ENCODE data around the gene CFAP107. TPM values are rescaled to one million over a fixed set of nuclear protein-coding genes. Genes with fewer than 3 reads are reported as not detected.
"Not testable (repeated sequence)": the region's sequence is repeated elsewhere in the genome, so short reads cannot be mapped to it uniquely, and the experiment has no call there.

Gene CFAP107
- polyA plus RNA-seq, 2 of the 4 experiments (the other 2 are of a cell fraction) = not detected

- no peak overlapping the region for H3K4me2 ChIP-seq
- H3K9me3 ChIP-seq = no peaks in the 10 kb centered on the region
- ChIA-PET CTCF (interaction anchor here (1.4 kb wide), 1 partner anchor 9 kb away, joined by 4 read pairs; no protein-coding TSS in a partner anchor), POLR2A (no interaction called here)
- H3K4me3 ChIP-seq = no peak overlapping the region
- no peaks in the 10 kb centered on the region for H3K4me1 ChIP-seq
- TF ChIP-seq TFCP2L1 (CRISPR knock-in tag; IDR thresholded peaks at IDR 0.05) (no peak), EP300 (IDR thresholded peaks at IDR 0.05) (no peak), FOSL2 (IDR thresholded peaks at IDR 0.05) (no peak), FOSL2 (CRISPR knock-in tag; IDR thresholded peaks at IDR 0.05) (no peak), ATOH8 (CRISPR knock-in tag; IDR thresholded peaks at IDR 0.05; ENCODE audit: low read depth) (no peak), TP53 (CRISPR knock-in tag; IDR thresholded peaks at IDR 0.05) (no peak), FOXS1 (CRISPR knock-in tag; IDR thresholded peaks at IDR 0.05) (no peak), HEYL (CRISPR knock-in tag; IDR thresholded peaks at IDR 0.05) (no peak), GATA3 (IDR thresholded peaks at IDR 0.05; ENCODE audit: borderline replicate concordance) (no peak)
- DNase-seq (ENCODE audit: low read depth in 1 of 2, low spot score in 1 of 2) (no peak), ATAC-seq (no peak), FAIRE-seq (no peak)
- no peak overlapping the region for H3K27ac ChIP-seq
- 42% methylated on average over 1 of the region's 1 CpG for WGBS (ENCODE audit: missing lambda C conversion rate)
These were observed 33.9 kb upstream of the CFAP107 start for GRCh38 chr1:12712076-12712475.

- CTCF ChIA-PET = no interaction called here
- 33% methylated on average over 7 of the region's 8 CpGs for WGBS (ENCODE audit: missing lambda C conversion rate)
- ATAC-seq (no peak), FAIRE-seq (no peak), DNase-seq (ENCODE audit: low read depth in 1 of 2, low spot score in 1 of 2) (no peak)
- POLR2A ChIA-PET = no interaction called here
- Histone ChIP-seq H3K4me3 (no peak overlapping the region), H3K27ac (no peak overlapping the region), H3K4me1 (no peaks in the 10 kb centered on the region), H3K4me2 (no peak overlapping the region), H3K9me3 (no peaks in the 10 kb centered on the region)
- TF ChIP-seq HOXB5 (CRISPR knock-in tag; IDR thresholded peaks at IDR 0.05) (no peak), JUN (IDR thresholded peaks at IDR 0.05) (no peak), HEYL (CRISPR knock-in tag; IDR thresholded peaks at IDR 0.05) (no peak), HOXA7 (CRISPR knock-in tag; IDR thresholded peaks at IDR 0.05) (no peak), PHF8 (IDR thresholded peaks at IDR 0.05; ENCODE audit: borderline replicate concordance, low read depth) (no peak), HES2 (IDR thresholded peaks at IDR 0.05) (no peak), CEBPB (IDR thresholded peaks at IDR 0.05) (no peak), HDAC2 (IDR thresholded peaks at IDR 0.05) (no peak), CHD2 (IDR thresholded peaks at IDR 0.05; ENCODE audit: low read length, partially characterized antibody) (no peak), ZFP36 (IDR thresholded peaks at IDR 0.05; ENCODE audit: borderline replicate concordance, partially characterized antibody) (no peak), POLR2AphosphoS2 (conservative IDR thresholded peaks at IDR 0.05; ENCODE audit: low read length) (no peak), JUNB (IDR thresholded peaks at IDR 0.05) (no peak), ZC3H11A (IDR thresholded peaks at IDR 0.05) (no peak), CBX2 (IDR thresholded peaks at IDR 0.05; ENCODE audit: borderline replicate concordance, low read depth) (no peak), BHLHE40 (IDR thresholded peaks at IDR 0.05; ENCODE audit: low read depth, low read length) (no peak)
These were observed 33.1 kb upstream of the CFAP107 start for GRCh38 chr1:12712929-12713328.

- H3K27ac ChIP-seq; FAIRE-seq; POLR2A ChIA-PET; H3K4me2 ChIP-seq; H3K4me3 ChIP-seq; ATAC-seq; DNase-seq (ENCODE audit: low read depth in 1 of 2, low spot score in 1 of 2); H3K9me3 ChIP-seq; H3K4me1 ChIP-seq: not testable (repeated sequence)
- CTCF ChIA-PET = interaction anchor here (0.7 to 0.8 kb wide), 2 partner anchors 29 to 505 kb away, joined by 3 to 4 read pairs; no protein-coding TSS in a partner anchor
- 57% methylated on average over 5 of the region's 5 CpGs for WGBS (ENCODE audit: missing lambda C conversion rate)
These were observed 32.3 kb upstream of the CFAP107 start for GRCh38 chr1:12713651-12714050.
